ENCODE data around the gene MFGE8.

DNA sequence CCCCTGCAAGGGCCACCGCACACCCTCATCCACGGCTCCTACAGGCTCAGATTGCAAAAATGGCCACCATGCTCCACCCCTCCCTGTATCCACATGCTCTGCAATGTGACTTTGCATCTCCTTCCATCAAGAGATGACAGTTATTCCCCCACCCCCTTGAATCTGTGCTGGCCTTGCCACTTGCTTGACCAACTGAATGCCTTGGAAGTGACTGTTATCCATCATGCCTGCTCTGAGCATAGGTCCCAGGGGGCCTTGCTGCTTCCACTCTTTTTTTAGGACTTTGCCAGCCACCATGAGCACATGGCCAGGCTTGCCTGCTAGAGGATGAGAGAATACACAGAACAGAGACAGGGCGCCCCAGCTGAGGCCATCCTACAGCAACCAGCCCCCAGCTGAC, 31.4 kb downstream of the MFGE8 start:
- TF ChIP-seq POLR2A (IDR thresholded peaks at IDR 0.05) (no peak), POLR2AphosphoS5 (IDR thresholded peaks at IDR 0.05) (no peak)
- TF ChIP-seq, protein P1, sequence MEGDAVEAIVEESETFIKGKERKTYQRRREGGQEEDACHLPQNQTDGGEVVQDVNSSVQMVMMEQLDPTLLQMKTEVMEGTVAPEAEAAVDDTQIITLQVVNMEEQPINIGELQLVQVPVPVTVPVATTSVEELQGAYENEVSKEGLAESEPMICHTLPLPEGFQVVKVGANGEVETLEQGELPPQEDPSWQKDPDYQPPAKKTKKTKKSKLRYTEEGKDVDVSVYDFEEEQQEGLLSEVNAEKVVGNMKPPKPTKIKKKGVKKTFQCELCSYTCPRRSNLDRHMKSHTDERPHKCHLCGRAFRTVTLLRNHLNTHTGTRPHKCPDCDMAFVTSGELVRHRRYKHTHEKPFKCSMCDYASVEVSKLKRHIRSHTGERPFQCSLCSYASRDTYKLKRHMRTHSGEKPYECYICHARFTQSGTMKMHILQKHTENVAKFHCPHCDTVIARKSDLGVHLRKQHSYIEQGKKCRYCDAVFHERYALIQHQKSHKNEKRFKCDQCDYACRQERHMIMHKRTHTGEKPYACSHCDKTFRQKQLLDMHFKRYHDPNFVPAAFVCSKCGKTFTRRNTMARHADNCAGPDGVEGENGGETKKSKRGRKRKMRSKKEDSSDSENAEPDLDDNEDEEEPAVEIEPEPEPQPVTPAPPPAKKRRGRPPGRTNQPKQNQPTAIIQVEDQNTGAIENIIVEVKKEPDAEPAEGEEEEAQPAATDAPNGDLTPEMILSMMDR (IDR thresholded peaks at IDR 0.05 in 8 of 11, conservative IDR thresholded peaks at IDR 0.05 in 3 of 11): no peak
